PC-3 (cell line): ENCODE measurements around the gene CLCN5. TPM values are rescaled to one million over a fixed set of nuclear protein-coding genes. Genes with fewer than 3 reads are reported as not detected.

Experiments
- ATAC-seq: fragments of 200-7000 bp; cut with Tn5 transposase; 2 replicates; pipeline ENCODE4 v1.9.1; 2020; ENCODE audit warnings: mild to moderate bottlenecking, moderate library complexity
- BruUV-seq: library from RNA; stranded (reverse); fragments of 400-500 nt; replicated peaks from 2 replicates; lab custom pipeline; 2021; lab: Mats Ljungman, UMichigan
- CTCF ChIA-PET: fragments of 300-600 bp; sonication (Branson Sonifier 250); formaldehyde crosslinking; loops from one replicate; lab custom pipeline; 2022; ENCODE audit warnings: antibody characterized with exemption; lab: Charles Lee
- POLR2A ChIA-PET: fragments of 300-600 bp; sonication (Branson Sonifier 250); formaldehyde crosslinking; loops from one replicate; lab custom pipeline; 2022; ENCODE audit warnings: antibody characterized with exemption; ENCODE audit not compliant: unreplicated experiment; lab: Charles Lee
- DNase-seq: peaks from one replicate; pipeline ENCODE4 v3.0.0-alpha.2; 2015
- H2AFZ ChIP-seq: fragments of 300-600 bp; sonication (generic); 2 replicates; pipeline ENCODE4 v1.6.0; 2016; ENCODE audit warnings: antibody characterized with exemption, low read length
- H3F3A ChIP-seq: fragments of 300-600 bp; sonication (generic); one replicate; pipeline ENCODE4 v1.6.0; 2017; ENCODE audit warnings: antibody characterized with exemption, low read length, control low read depth, mild to moderate bottlenecking; ENCODE audit not compliant: unreplicated experiment
- H3K27ac ChIP-seq: fragments of 300-600 bp; sonication (generic); 2 replicates; pipeline ENCODE4 v1.5.1; 2016; ENCODE audit warnings: mild to moderate bottlenecking, low read length
- H3K27me3 ChIP-seq: fragments of 300-600 bp; sonication (generic); 2 replicates; pipeline ENCODE4 v1.6.1; 2016; ENCODE audit warnings: low read length, mixed read lengths
- H3K36me3 ChIP-seq: fragments of 300-600 bp; sonication (generic); 2 replicates; pipeline ENCODE4 v1.6.1; 2016; ENCODE audit warnings: low read depth, mixed run types, low read length, mixed read lengths
- H3K4me1 ChIP-seq: fragments of 300-600 bp; sonication (generic); 2 replicates; pipeline ENCODE4 v1.5.1; 2016; ENCODE audit warnings: low read length; ENCODE audit not compliant: insufficient read depth
- H3K4me2 ChIP-seq: fragments of 300-600 bp; sonication (generic); 2 replicates; pipeline ENCODE4 v1.6.0; 2016; ENCODE audit warnings: low read length
- H3K4me3 ChIP-seq: fragments of 300-600 bp; sonication (generic); 2 replicates; pipeline ENCODE4 v1.5.1; 2016; ENCODE audit warnings: mild to moderate bottlenecking, low read length, mixed read lengths
- H3K79me2 ChIP-seq: fragments of 300-600 bp; sonication (generic); 2 replicates; pipeline ENCODE4 v1.6.1; 2017; ENCODE audit warnings: low read length, mixed read lengths
- H3K9ac ChIP-seq: fragments of 300-600 bp; sonication (generic); 2 replicates; pipeline ENCODE4 v1.6.0; 2016; ENCODE audit warnings: mild to moderate bottlenecking, low read length
- H3K9me2 ChIP-seq: fragments of 300-600 bp; sonication (generic); replicated peaks from 2 replicates; pipeline ENCODE4 v1.6.1; 2016; ENCODE audit warnings: mixed run types, low read length, mixed read lengths
- H3K9me3 ChIP-seq: fragments of 300-600 bp; sonication (generic); 2 replicates; pipeline ENCODE4 v1.6.1; 2016; ENCODE audit warnings: low read length, mixed read lengths
- H4K20me1 ChIP-seq: fragments of 300-600 bp; sonication (generic); 2 replicates; pipeline ENCODE4 v1.6.1; 2016; ENCODE audit warnings: low read length, mixed read lengths
- CTCF ChIP-seq: fragments of 300-600 bp; sonication (generic); conservative IDR thresholded peaks from 2 replicates; pipeline ENCODE4 v1.5.1; 2017; ENCODE audit warnings: antibody characterized with exemption, low read depth, mild to moderate bottlenecking, low read length
- EZH2 ChIP-seq: fragments of 300-600 bp; sonication (generic); IDR thresholded peaks from one replicate; pipeline ENCODE4 v1.6.1; 2017; ENCODE audit warnings: antibody characterized with exemption, mild to moderate bottlenecking, low read length; ENCODE audit not compliant: unreplicated experiment
- EZH2phosphoT487 ChIP-seq: fragments of 300-600 bp; sonication (generic); IDR thresholded peaks from 2 replicates; pipeline ENCODE4 v1.6.1; 2018; ENCODE audit warnings: mild to moderate bottlenecking, antibody characterized with exemption, low read length, borderline replicate concordance
- intact Hi-C: fragments of 100-400 bp; cut with micrococcal nuclease; formaldehyde crosslinking; loops from 2 replicates; pipeline ENCODE4 v1.9.0; 2023
- total RNA-seq: library from RNA; depleted of rRNA; stranded (reverse); fragments of >200 nt; gene quantifications from 2 replicates; pipeline ENCODE4 v1.2.3, GENCODE V29; 2014

CLCN5 gene
- total RNA-seq, 1 experiment from 2014 or later, result 5.9 TPM

GRCh38 chrX:50107470-50107869 is 185.1 kb downstream of the CLCN5 start:
- Histone ChIP-seq H3K4me1 (no peaks in the 10 kb centered on the region), H3K4me3 (no peak overlapping the region), H3K9me2 (no peaks in the 10 kb centered on the region), H3K36me3 (no peaks in the 10 kb centered on the region), H3K9ac (no peak overlapping the region), H3K27me3 (no peaks in the 10 kb centered on the region), H2AFZ (no peak overlapping the region), H3K79me2 (no peaks in the 10 kb centered on the region), H3F3A (no peaks in the 10 kb centered on the region), H4K20me1 (no peaks in the 10 kb centered on the region), H3K9me3 (no peaks in the 10 kb centered on the region), H3K27ac (no peak overlapping the region), H3K4me2 (no peak overlapping the region)
- no TSS peak for BruUV-seq
- CTCF ChIA-PET, result no interaction called here
- intact Hi-C loops, result no loop called here
- TF ChIP-seq EZH2 (no peak), EZH2phosphoT487 (no peak), CTCF (no peak)
- POLR2A ChIA-PET, result no interaction called here
- ATAC-seq (no peak), DNase-seq (no peak)

GRCh38 chrX:50108264-50108663 is 185.9 kb downstream of the CLCN5 start:
- no peak for TF ChIP-seq CTCF
- TF ChIP-seq EZH2, result no peak
- no peak for TF ChIP-seq EZH2phosphoT487
- H3K79me2 ChIP-seq, result no peaks in the 10 kb centered on the region
- no peak overlapping the region for H3K4me3 ChIP-seq
- H3F3A ChIP-seq, result no peaks in the 10 kb centered on the region
- H3K27me3 ChIP-seq, result no peaks in the 10 kb centered on the region
- ATAC-seq (peak; percentile 22; the same call in 1 of the 2 replicates), DNase-seq (peak; percentile 7)
- H3K9me3 ChIP-seq, result no peaks in the 10 kb centered on the region
- no peak overlapping the region for H2AFZ ChIP-seq
- no peaks in the 10 kb centered on the region for H4K20me1 ChIP-seq
- no peak overlapping the region for H3K4me2 ChIP-seq
- intact Hi-C loops, result no loop called here
- no peak overlapping the region for H3K9ac ChIP-seq
- H3K36me3 ChIP-seq, result no peaks in the 10 kb centered on the region
- ChIA-PET CTCF (no interaction called here), POLR2A (no interaction called here)
- no TSS peak for BruUV-seq
- no peaks in the 10 kb centered on the region for H3K4me1 ChIP-seq
- no peaks in the 10 kb centered on the region for H3K9me2 ChIP-seq
- H3K27ac ChIP-seq, result no peak overlapping the region

GRCh38 chrX:50111742-50112141 is 189.3 kb downstream of the CLCN5 start:
- Histone ChIP-seq H3F3A (no peaks in the 10 kb centered on the region), H3K4me2 (no peak overlapping the region), H4K20me1 (no peaks in the 10 kb centered on the region), H3K4me1 (no peaks in the 10 kb centered on the region), H3K36me3 (no peaks in the 10 kb centered on the region), H3K27me3 (no peaks in the 10 kb centered on the region), H3K79me2 (no peaks in the 10 kb centered on the region), H3K4me3 (no peak overlapping the region), H2AFZ (no peak overlapping the region), H3K9me3 (no peaks in the 10 kb centered on the region), H3K9me2 (no peaks in the 10 kb centered on the region), H3K27ac (no peak overlapping the region), H3K9ac (no peak overlapping the region)
- CTCF ChIA-PET, result no interaction called here
- DNase-seq (no peak), ATAC-seq (no peak)
- intact Hi-C loops, result no loop called here
- TF ChIP-seq CTCF (no peak), EZH2 (no peak), EZH2phosphoT487 (no peak)
- POLR2A ChIA-PET, result no interaction called here
- no TSS peak for BruUV-seq
